ENCODE measurements around the gene MIA.
"Not testable (repeated sequence)": the region's sequence is repeated elsewhere in the genome, so short reads cannot be mapped to it uniquely, and the experiment has no call there.

MIA gene

GRCh38 chr19:40774916-40775631 lies at the start of gene MIA:
MIA (plus strand) TSS chr19:40775521; CDS start chr19:40775543, 22 bp downstream.
- no peak within 1 kb of the TSS for H3K4me3 ChIP-seq (ENCODE audit: control insufficient read depth, low read depth, low read length)
- no peak for TF ChIP-seq CTCF (conservative IDR thresholded peaks at IDR 0.05; ENCODE audit: control insufficient read depth, insufficient read depth, low read depth, low read length)
- no peak for DNase-seq (ENCODE audit: low read depth)

GRCh38 chr19:40726279-40726678 lies 49.0 kb upstream of the MIA start:
- TF ChIP-seq CTCF (conservative IDR thresholded peaks at IDR 0.05; ENCODE audit: control insufficient read depth, insufficient read depth, low read depth, low read length): no peak

GRCh38 chr19:40730065-40730464 lies 45.3 kb upstream of the MIA start:
- DNase-seq (ENCODE audit: low read depth); H3K4me3 ChIP-seq (ENCODE audit: control insufficient read depth, low read depth, low read length): not testable (repeated sequence)

More at GRCh38 chr19:40726279-40726678, 49.0 kb upstream of the MIA start:
- no peak for DNase-seq (ENCODE audit: low read depth)
- no peak overlapping the region for H3K4me3 ChIP-seq (ENCODE audit: control insufficient read depth, low read depth, low read length)

- H3K4me3 ChIP-seq (ENCODE audit: control insufficient read depth, low read depth, low read length); DNase-seq (ENCODE audit: low read depth): not testable (repeated sequence)
These were observed 43.0 kb upstream of the MIA start for GRCh38 chr19:40732304-40732703.

GRCh38 chr19:40733149-40733548 lies 42.2 kb upstream of the MIA start:
- no peak for TF ChIP-seq CTCF (conservative IDR thresholded peaks at IDR 0.05; ENCODE audit: control insufficient read depth, insufficient read depth, low read depth, low read length)
- no peak overlapping the region for H3K4me3 ChIP-seq (ENCODE audit: control insufficient read depth, low read depth, low read length)
- no peak for DNase-seq (ENCODE audit: low read depth)

- no peak for TF ChIP-seq CTCF (conservative IDR thresholded peaks at IDR 0.05; ENCODE audit: control insufficient read depth, insufficient read depth, low read depth, low read length)
- no peak for DNase-seq (ENCODE audit: low read depth)
- H3K4me3 ChIP-seq (ENCODE audit: control insufficient read depth, low read depth, low read length): no peak overlapping the region
These were observed 40.1 kb upstream of the MIA start for GRCh38 chr19:40735013-40735771.

GRCh38 chr19:40736661-40737060 lies 38.7 kb upstream of the MIA start:
- no peak for DNase-seq (ENCODE audit: low read depth)
- TF ChIP-seq CTCF (conservative IDR thresholded peaks at IDR 0.05; ENCODE audit: control insufficient read depth, insufficient read depth, low read depth, low read length): no peak
- H3K4me3 ChIP-seq (ENCODE audit: control insufficient read depth, low read depth, low read length): no peak overlapping the region

All from fibroblast of mammary gland (primary cell).